Inflammatory macrophage (primary cell): Measurements from ENCODE around the gene PDE6G.
A peak's percentile ranks its signal among the peaks of the same experiment; 100 is the strongest.

Experiments used
- DNase-seq, 2 donors: peaks; one replicate each; pipeline ENCODE4 v3.0.0-alpha.2; 2020 to 2022
- total RNA-seq, 18 experiments: gene quantifications; one replicate each; lab custom pipeline; 2026; ENCODE audit warnings: mixed read lengths in 6 of 18, inconsistent platforms in 2 of 18; lab: John Stamatoyannopoulos, UW

PDE6G gene
- 0.21 to 3.6 (median 0.62) reads per million in 18 experiments for total RNA-seq

DNA sequence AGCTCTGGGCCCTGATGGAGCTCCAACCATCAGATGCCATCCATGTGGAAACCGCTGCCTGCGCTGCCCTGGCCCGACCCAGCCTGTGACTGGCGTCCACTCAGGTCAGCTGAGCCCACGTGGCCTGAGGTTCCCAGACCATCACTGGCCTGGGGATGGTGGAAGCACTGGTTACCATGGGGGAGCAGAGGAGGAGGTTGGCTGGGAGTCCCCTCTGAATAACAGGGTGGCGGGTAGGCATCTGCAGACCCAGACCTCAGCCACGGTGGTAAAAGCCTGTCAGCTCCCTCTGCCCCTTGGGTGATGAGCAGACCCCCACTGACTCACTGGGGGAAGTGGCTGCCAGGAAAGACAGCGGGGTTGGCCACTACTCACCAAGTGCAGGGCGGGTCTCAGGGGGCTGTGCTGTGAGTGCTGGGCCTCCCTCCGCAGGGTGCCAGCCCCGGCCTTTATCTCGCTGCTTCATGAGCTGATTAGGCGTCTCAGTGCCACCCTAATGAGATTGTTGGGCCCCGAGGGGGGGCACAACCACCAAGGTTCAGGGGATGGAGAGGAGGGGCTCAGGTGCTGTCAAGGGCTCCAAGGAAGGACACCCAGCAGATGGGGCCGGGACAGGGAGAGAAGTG, at the start of gene PDE6G:
TSS of gene PDE6G (minus strand) at position 425 of the 626 bp plus-strand sequence. CDS start 3,237 bp downstream, outside the sequence.
- no peak for DNase-seq

DNA sequence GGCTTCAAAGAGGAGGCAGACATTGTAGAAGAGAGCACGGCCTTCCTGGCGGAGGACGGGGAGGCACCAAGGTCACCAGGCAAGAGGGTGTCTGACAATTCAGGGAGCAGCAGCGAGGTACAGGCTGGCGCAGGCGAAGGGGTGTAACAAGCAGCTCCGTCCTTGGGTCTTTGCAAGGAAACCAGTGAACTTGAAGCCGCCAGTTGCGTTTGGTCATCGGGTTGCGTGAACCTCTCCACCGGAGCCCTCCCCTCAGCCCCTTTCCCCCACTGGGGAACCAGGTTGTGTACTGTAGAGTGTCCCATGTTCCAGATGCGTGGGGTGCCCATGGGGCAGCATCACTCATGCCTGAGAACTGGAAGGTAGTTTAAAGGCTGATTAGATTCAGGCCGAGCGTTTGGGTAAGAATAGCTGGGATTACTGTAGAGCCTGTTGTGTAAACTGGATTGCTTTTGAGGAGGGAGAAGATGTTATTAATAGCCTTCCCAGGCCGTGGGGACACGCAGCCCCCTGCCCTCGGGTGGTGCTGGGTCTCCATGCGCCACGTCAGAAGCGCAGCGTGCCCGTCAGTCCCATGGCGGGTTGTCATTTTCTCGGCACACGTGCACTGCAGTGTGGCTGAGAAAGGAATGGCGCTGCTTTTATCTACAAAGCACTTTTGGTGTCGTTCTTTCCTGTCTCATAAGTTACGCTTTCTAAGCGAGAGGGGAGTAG, 49.3 kb upstream of the PDE6G start:
- DNase-seq, result no peak

DNA sequence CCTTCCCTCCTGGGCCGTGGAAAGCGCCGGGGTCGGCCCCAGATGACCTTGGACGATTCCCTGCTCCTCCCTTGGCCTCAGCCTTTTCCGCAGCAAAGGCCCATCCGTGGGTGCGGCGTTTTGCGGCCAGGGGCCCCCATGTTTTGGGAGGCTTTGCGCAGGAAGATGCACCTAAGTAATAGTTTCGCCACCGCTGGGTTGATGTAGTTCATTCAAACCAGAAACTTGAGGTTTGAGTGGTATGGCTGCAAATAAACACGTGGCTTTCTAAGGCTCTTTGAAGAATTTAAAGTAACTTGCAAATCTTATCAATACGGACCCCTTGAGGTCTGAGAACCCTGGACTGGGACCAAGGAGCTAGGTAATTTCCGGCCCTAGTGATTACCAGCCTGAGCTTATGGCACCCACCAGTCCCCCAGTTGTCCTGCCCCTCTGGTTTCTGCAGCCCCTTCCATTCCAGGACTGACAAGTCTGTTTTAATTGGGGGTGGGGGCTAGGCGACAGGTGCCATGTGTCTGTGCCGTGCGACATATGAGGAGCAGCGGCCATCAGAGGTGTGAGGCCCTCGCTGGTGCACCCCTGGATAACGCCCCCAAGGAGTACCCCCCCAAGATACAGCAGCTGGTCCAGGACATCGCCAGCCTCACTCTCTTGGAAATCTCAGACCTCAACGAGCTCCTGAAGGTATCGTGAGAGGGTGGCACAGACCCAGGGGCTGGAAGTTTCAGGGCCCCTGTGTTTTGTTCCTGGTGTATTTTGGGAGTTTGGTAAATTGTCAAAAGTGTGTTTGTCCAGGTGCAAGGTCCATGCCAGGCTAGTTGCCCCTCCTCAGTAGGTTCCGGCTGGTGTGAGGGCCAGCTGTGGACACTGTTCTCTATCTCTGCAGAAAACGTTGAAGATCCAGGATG, 47.7 kb upstream of the PDE6G start:
- no peak for DNase-seq

DNA sequence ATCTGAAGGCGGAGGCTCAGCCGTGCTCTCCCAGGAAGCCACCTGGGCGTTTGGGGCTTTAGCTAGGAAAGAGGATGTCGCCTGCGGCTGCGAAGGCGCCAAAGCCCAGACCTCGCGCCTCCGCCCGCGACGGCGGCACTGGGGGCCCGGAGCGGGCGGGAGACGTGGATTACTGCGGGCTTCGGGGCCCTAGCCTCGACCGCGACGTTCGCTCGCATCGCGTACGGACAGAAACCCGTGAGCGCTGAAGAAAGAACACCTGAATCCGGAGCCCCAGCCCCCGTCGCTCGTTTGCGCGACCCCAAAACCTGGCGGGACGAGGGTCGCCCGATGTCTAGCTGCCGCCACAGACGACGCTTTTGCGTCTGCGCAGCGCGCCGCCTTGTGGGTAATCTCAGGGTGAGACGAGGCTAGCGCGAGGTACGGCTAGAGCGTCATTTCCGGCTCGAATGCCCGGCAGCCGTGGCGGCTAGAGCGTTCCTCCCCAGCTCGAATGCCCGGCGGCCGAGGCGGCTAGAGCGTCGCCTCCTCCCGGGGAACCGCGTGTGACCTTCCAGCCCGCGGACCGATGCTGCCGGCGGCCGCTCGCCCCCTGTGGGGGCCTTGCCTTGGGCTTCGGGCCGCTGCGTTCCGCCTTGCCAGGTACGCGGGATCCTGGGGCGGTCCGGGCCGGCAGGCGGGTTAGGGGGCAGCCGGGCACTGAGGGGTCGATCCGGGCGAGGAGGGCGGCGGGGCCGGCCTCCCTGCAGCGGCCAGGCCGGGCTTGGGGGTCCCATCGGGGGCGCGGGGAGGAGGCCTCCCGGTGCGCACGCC, 46.8 kb upstream of the PDE6G start, which contains the start of gene MRPL12:
TSS of gene MRPL12 (plus strand) at position 434 of the 813 bp plus-strand sequence. CDS start at position 569, 135 bp downstream.
- DNase-seq, result peak; percentile 93 to 95

DNA sequence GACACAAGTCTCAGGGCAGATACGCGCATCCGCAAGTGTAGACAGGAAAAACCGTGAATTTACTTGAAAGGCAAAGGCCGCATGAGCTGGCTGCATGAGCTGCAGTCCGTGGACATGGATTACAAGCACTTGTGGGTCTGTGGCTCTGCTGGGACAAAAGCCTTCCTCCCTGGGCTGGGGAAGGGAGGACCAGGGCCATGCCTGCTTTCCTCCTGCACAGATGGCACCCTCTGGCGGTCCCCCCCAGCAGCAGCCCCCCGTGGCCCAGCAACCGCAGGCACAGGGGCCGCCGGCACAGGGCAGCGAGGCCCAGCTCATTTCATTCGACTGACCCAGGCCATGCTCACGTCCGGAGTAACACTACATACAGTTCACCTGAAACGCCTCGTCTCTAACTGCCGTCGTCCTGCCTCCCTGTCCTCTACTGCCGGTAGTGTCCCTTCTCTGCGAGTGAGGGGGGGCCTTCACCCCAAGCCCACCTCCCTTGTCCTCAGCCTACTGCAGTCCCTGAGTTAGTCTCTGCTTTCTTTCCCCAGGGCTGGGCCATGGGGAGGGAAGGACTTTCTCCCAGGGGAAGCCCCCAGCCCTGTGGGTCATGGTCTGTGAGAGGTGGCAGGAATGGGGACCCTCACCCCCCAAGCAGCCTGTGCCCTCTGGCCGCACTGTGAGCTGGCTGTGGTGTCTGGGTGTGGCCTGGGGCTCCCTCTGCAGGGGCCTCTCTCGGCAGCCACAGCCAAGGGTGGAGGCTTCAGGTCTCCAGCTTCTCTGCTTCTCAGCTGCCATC, 45.1 kb upstream of the PDE6G start:
- no peak for DNase-seq

DNA sequence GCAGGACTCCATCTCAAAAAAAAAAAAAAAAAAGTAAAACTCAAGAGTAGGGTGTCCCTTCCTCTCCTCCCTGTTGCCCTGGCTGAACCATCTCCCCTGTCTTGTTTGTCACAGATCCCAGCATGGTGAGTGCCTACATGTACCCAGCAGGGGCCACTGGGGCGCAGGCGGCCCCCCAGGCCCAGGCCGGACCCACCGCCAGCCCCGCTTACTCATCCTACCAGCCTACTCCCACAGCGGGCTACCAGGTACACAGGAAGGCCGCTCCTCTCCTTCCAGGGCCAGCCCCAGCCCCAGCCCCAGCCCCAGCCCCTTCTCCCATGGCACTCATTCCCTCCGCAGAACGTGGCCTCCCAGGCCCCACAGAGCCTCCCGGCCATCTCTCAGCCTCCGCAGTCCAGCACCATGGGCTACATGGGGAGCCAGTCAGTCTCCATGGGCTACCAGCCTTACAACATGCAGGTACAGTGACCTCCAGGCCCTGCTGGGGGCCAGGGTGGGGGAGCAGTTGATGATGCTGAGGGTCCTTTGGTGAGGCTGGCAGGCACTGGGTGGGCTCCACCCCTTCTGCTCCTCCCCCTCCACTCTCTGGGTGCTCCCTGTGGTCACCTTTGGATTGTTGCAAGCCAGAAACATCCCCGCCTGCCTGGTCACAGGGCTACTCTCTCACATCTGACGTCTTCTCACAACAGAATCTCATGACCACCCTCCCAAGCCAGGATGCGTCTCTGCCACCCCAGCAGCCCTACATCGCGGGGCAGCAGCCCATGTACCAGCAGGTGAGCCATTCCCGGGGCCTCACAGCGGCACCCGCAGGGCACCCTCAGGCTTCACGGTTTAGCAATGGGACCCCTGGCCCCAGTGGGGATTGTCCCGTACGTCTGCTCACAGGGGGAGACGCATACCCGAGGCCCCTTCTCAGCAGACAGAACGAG, 44.3 kb upstream of the PDE6G start:
- no peak for DNase-seq

DNA sequence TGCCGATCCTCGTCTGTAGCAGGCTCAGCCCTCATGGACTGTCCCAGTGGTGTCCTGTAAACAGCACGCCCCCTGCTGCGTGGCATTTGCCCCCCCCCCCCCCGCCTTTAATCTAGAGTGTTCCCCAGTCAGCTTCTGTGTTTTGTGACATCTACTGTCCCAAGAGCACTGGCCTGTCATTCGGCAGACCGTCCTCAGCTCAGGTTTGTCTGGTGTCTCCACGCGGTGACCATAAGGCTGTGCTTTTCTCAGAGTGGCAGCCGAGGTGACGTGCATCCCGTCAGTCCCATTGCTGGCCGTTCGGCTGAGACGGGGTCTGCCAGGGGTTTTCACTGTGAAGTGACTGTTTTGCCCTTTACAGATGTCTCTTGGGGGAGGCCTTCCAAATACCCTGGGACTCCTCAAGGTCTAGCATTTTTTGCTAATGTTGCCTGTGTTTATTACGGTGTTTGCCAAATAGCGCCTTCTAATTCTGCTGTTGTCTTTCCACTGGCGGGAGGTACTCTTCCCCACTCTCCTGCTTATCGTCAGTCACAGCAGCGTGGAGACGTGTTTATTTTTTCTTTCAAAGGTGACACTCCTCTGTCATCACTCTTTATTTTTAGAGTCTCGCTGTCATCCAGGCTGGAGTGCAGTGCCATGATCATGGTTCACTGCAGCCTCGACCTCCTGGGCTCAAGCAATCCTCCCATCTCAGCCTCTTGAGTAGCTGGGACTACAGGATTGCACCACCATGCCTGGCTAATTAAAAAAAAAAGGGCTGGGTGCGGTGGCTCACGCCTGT, 41.1 kb upstream of the PDE6G start:
- no peak for DNase-seq

DNA sequence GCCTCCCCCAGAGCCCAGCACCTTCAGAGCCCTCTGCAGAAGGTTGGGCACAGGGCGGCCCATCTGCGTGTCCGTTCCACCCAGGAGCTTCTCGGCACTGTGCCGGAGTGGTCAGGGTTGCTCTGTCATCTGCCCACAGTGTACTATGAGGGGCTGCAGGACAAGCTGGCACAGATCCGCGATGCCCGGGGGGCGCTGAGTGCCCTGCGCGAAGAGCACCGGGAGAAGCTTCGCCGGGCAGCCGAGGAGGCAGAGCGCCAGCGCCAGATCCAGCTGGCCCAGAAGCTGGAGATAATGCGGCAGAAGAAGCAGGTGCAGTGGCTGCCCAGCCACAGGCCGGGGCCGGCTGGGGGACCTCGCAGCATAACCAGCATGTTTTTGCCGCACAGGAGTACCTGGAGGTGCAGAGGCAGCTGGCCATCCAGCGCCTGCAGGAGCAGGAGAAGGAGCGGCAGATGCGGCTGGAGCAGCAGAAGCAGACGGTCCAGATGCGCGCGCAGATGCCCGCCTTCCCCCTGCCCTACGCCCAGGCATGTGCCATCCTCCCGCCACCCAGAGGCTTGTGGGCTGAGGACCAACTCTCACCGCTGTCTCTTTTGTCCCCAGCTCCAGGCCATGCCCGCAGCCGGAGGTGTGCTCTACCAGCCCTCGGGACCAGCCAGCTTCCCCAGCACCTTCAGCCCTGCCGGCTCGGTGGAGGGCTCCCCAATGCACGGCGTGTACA, 40.0 kb upstream of the PDE6G start:
- DNase-seq, result no peak

DNA sequence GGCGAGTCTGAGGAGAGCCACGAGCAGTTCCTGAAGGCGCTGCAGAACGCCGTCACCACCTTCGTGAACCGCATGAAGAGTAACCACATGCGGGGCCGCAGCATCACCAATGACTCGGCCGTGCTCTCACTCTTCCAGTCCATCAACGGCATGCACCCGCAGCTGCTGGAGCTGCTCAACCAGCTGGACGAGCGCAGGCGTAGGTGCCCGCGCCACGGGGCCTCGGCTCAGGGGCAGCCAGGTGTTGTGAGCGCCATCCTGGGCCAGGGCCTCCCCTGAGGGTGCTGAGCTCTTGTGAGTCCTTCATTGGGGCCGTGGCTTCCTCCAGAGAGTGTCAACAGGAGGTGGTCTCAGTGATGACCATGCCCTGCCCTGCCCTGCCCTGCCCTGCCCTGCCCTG, 39.5 kb upstream of the PDE6G start:
- DNase-seq, result no peak

DNA sequence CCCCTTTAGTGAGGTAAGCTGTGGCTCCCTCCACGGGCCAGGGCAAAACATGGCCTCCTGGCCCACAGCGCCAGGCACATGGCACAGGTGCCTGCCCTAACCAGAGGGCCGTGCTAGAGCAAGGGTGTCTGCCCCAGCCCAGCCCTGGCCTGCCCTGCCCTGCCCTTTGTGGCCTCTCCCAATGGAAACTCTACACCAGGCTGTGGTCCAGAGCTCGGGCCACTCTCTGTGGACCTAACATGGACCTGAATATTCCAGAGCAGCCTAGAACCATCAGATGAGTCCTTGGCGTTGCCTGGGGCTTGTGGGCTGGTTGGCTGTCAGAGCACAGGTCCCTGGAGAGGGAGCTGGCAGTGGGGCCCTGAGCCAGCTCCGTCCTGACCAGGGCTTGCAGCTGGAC, 38.9 kb upstream of the PDE6G start:
- no peak for DNase-seq

DNA sequence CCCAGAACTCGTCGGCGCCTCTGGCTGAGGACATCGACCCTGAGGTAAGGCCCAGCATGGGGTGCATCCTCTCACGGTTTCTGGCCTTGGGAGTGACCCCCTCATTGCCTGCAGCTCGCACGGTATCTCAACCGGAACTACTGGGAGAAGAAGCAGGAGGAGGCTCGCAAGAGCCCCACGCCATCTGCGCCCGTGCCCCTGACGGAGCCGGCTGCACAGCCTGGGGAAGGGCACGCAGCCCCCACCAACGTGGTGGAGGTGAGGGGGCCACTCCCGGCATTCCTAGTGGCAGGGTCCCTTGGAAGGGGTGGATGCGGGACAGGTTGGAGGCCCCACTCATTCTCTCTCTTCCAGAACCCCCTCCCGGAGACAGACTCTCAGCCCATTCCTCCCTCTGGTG, 38.5 kb upstream of the PDE6G start:
- DNase-seq, result no peak

DNA sequence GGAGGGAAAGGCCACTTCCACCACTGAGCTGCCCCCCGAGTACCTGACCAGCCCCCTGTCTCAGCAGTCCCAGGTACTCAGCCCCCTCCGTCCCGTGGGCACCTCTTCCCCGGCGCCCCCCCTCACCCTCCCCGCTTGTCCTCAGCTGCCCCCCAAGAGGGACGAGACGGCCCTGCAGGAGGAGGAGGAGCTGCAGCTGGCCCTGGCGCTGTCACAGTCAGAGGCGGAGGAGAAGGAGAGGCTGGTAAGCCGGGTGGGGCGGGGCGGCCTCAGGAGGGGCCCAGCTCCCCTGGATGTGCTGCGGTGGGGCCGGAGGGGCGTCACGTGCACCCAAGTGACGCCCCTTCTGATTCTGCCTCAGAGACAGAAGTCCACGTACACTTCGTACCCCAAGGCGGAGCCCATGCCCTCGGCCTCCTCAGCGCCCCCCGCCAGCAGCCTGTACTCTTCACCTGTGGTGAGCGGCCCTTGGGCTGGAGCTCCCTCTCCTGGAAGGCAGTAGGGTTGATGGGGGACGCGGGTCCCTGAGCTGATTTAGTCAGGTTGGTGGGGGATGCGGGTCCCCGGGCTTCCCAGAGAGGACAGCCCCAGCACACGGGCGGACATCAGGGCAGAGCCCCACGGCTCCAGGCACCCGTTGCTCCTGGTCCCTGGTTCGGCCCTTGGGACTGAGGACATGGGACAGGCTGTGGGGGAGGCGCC, 37.3 kb upstream of the PDE6G start:
- no peak for DNase-seq

DNA sequence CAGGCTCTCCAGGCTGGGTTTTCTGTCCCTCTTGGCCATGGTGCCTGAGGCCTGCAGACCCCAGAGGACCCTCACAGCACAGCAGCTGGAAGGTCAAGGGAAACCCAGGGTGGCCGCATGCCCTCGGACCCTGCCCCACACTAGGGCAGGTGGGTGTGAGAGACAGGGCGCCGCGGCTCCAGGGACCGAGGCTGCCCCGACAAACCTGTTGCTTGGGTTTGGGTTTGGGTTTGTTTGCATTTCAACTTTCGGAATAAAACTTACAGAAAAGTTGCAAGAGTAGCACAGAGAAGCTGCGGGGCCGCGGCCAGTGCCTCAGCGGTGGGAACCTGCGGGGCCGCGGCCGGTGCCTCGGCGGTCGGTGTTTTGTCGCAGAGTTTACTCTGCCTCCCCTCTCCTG, 35.3 kb upstream of the PDE6G start:
- no peak for DNase-seq

DNA sequence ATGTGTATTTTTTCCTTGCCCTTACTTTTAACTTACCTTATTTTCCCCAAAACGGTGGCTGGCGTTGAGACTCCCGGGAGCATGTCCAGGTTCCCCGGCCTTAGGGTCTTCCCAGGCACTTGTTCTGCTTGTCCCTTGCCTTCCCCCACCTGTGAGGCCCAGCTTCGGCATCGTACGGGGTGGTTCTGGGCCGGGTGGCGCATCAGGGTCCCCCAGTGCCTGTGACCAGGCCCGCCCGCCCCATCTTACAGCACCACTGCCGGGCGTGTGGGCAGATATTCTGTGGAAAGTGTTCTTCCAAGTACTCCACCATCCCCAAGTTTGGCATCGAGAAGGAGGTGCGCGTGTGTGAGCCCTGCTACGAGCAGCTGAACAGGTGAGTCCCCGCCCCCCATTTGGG, 34.9 kb upstream of the PDE6G start:
- no peak for DNase-seq

DNA sequence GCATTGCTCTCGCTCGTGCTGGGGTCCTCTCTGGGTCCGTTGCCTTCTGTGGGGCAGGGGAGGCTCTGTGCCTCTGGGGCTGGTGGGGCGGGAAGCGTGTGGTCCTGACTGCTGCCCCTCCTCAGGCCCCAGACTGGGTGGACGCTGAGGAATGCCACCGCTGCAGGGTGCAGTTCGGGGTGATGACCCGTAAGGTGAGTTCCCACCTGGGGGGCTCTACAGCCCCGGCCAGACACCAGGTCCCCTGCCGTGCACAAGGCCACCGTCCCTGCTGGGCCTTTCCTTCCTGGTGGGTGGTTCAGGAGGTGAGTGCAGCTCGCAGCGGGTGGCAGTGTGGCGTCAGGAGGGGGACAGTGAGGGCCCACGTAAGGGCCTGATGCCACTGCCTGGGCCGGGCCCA, 34.2 kb upstream of the PDE6G start:
- DNase-seq, result no peak

DNA sequence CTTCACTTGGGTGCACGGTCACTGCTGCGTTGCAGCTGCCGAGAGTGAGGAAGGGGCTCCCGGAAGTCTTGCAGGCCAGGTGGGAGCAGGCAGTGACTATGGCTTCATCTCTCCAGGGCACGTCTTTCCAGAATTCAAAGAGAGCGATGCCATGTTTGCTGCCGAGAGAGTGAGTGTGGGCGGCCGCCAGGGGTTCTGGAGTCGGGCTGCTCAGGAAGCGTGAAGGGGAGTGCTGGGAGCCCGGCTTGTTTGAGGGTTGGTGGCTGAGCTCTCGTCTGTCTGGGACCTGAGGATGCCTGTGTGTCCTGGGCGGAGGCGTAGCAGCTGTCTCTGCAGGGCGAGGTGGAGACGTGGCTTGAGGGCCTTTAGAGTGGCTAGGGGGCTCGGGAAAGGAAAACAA, 33.7 kb upstream of the PDE6G start:
- no peak for DNase-seq

DNA sequence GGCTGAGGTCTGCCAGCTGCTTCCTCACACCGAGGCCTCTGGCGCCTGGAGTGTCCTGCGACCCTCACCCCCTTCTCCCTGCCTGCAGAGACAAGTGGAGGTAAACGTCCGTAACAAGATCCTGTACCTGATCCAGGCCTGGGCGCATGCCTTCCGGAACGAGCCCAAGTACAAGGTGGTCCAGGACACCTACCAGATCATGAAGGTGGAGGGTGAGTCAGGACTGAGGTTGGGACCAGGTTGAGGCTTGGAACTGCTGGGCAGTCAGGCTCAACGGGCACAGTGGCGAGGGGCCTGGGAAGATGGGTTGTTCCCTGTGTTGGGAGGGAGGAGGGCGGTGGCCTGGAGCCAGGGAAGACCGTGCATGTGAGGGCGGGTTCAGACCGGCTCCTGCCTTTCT, 32.3 kb upstream of the PDE6G start:
- DNase-seq, result no peak
